ENCODE data around the gene SLC5A10.

GRCh38 chr17:18987230-18987610, 35.3 kb downstream of the SLC5A10 start:
- no peak for TF ChIP-seq CTCF (IDR thresholded peaks at IDR 0.05)
- TF ChIP-seq POLR2A (IDR thresholded peaks at IDR 0.05), result no peak
